SK-N-SH (cell line): Measurements from ENCODE around the gene ARFGAP1. TPM values are rescaled to one million over a fixed set of nuclear protein-coding genes. Genes with fewer than 3 reads are reported as not detected.

Experiments
- CTCF ChIA-PET: fragments of 300-600, 350-600 bp; formaldehyde crosslinking; extraction: SDS; loops from one replicate; lab custom pipeline; 2021; lab: Yijun Ruan, JAX
- POLR2A ChIA-PET: fragments of 350-600 bp; sonication (Branson Sonifier 250); formaldehyde crosslinking; extraction: SDS; loops from one replicate; lab custom pipeline; 2020; ENCODE audit warnings: antibody characterized with exemption, inconsistent platforms; lab: Yijun Ruan, JAX
- DNase-seq: peaks from one replicate; pipeline ENCODE4 v3.0.0; 2012
- H2AFZ ChIP-seq: fragments of 200-600 bp; sonication (generic); 2 replicates; pipeline ENCODE4 v1.8.1; 2016; ENCODE audit warnings: antibody characterized with exemption, mild to moderate bottlenecking, low read depth
- H3F3A ChIP-seq: fragments of 200-600 bp; sonication (generic); replicated peaks from 2 replicates; pipeline ENCODE3; 2016; ENCODE audit warnings: antibody characterized with exemption, mild to moderate bottlenecking; ENCODE audit not compliant: insufficient read depth
- H3K27ac ChIP-seq, 2 experiments: fragments of 200-500 bp in 1 of 2; fragments of 200-600 bp in 1 of 2; sonication (Bioruptor generic) in 1 of 2; sonication (generic), shearing (Covaris generic) in 1 of 2; 2 replicates each; pipeline versions ENCODE4 v1.5.1 to v1.6.1; 2014 to 2016; ENCODE audit warnings: low read depth in 2 of 2, inconsistent platforms in 1 of 2, low read length in 1 of 2, mild to moderate bottlenecking in 1 of 2, mixed read lengths in 1 of 2
- H3K27me3 ChIP-seq: fragments of 200-600 bp; sonication (generic), shearing (Covaris generic); 2 replicates; pipeline ENCODE4 v1.6.1; 2016; ENCODE audit warnings: mixed run types; ENCODE audit not compliant: insufficient read depth
- H3K36me3 ChIP-seq, 2 experiments: fragments of 200-500 bp in 1 of 2; fragments of 200-600 bp in 1 of 2; sonication (Bioruptor generic) in 1 of 2; sonication (generic) in 1 of 2; replicated peaks in 1 of 2; 2 replicates each; pipeline versions ENCODE3 to v1.5.1; 2014 to 2016; ENCODE audit warnings: low read length in 1 of 2, mild to moderate bottlenecking in 1 of 2; ENCODE audit not compliant: insufficient read depth in 2 of 2, control insufficient read depth in 1 of 2
- H3K4me1 ChIP-seq, 2 experiments: fragments of 200-500 bp in 1 of 2; fragments of 200-600 bp in 1 of 2; sonication (Bioruptor generic) in 1 of 2; sonication (generic), shearing (Covaris generic) in 1 of 2; 2 replicates each; pipeline versions ENCODE4 v1.5.1 to v1.6.1; 2014 to 2016; ENCODE audit warnings: low read depth in 1 of 2, low read length in 1 of 2, mixed run types in 1 of 2; ENCODE audit not compliant: insufficient read depth in 2 of 2, control insufficient read depth in 1 of 2
- H3K4me2 ChIP-seq: fragments of 200-600 bp; sonication (generic), shearing (Covaris generic); 2 replicates; pipeline ENCODE4 v1.6.1; 2017; ENCODE audit warnings: mixed run types
- H3K4me3 ChIP-seq, 2 experiments: fragments of 200-500 bp in 1 of 2; fragments of 200-600 bp in 1 of 2; sonication (Bioruptor generic) in 1 of 2; sonication (generic), shearing (Covaris generic) in 1 of 2; 2 replicates each; pipeline versions ENCODE4 v1.5.1 to v1.8.1; 2014 to 2016; ENCODE audit warnings: low read depth in 2 of 2, inconsistent platforms in 1 of 2, low read length in 1 of 2, mild to moderate bottlenecking in 1 of 2, mixed read lengths in 1 of 2, moderate library complexity in 1 of 2
- H3K79me2 ChIP-seq: fragments of 200-600 bp; sonication (generic); 2 replicates; pipeline ENCODE4 v1.8.1; 2017; ENCODE audit warnings: mild to moderate bottlenecking; ENCODE audit not compliant: insufficient read depth
- H3K9ac ChIP-seq: fragments of 200-600 bp; sonication (generic); 2 replicates; pipeline ENCODE4 v1.6.1; 2017; ENCODE audit warnings: mixed run types
- H3K9me2 ChIP-seq: fragments of 200-600 bp; sonication (generic); 2 replicates; pipeline ENCODE4 v1.6.1; 2017; ENCODE audit warnings: mixed run types
- H3K9me3 ChIP-seq: fragments of 200-600 bp; sonication (generic); 2 replicates; pipeline ENCODE4 v1.6.1; 2017; ENCODE audit warnings: mixed run types, mild to moderate bottlenecking, moderate library complexity
- H4K20me1 ChIP-seq: fragments of 200-600 bp; sonication (generic); 2 replicates; pipeline ENCODE4 v1.6.1; 2017; ENCODE audit warnings: mild to moderate bottlenecking, mixed run types; ENCODE audit not compliant: insufficient read depth
- CHD2 ChIP-seq: fragments of 150-350 bp; IDR thresholded peaks from 2 replicates; pipeline ENCODE4 v1.6.1; 2018; ENCODE audit warnings: low read length; ENCODE audit not compliant: partially characterized antibody
- ELF1 ChIP-seq: IDR thresholded peaks from 2 replicates; pipeline ENCODE4 v1.4.0; 2012
- EP300 ChIP-seq, 2 experiments: IDR thresholded peaks; 2 replicates each; pipeline versions ENCODE4 v1.4.0 to v1.6.1; 2012; ENCODE audit warnings: borderline replicate concordance in 1 of 2, low read depth in 1 of 2, low read length in 1 of 2
- FOSL2 ChIP-seq: IDR thresholded peaks from 2 replicates; pipeline ENCODE4 v1.4.0; 2012; ENCODE audit warnings: low read depth, mild to moderate bottlenecking, moderate library complexity, borderline replicate concordance
- FOXJ3 ChIP-seq: sonication (generic); formaldehyde crosslinking; IDR thresholded peaks from 2 replicates; pipeline ENCODE4 v1.5.1; 2020; ENCODE audit warnings: mild to moderate bottlenecking, missing genetic modification reagents
- FOXM1 ChIP-seq: IDR thresholded peaks from 2 replicates; pipeline ENCODE4 v1.4.0; 2012; ENCODE audit warnings: low read depth, mild to moderate bottlenecking
- GABPA ChIP-seq: IDR thresholded peaks from 2 replicates; pipeline ENCODE4 v1.4.0; 2012; ENCODE audit warnings: low read depth, mild to moderate bottlenecking
- JUND ChIP-seq: IDR thresholded peaks from 2 replicates; pipeline ENCODE4 v1.4.0; 2012
- MXI1 ChIP-seq: IDR thresholded peaks from 2 replicates; pipeline ENCODE4 v1.6.1; 2012; ENCODE audit warnings: mild to moderate bottlenecking, low read depth, low read length, improper control_type of control experiment
- NFIC ChIP-seq: IDR thresholded peaks from 2 replicates; pipeline ENCODE4 v1.4.0; 2012; ENCODE audit warnings: borderline replicate concordance
- NRF1 ChIP-seq: IDR thresholded peaks from 2 replicates; pipeline ENCODE4 v1.6.1; 2012; ENCODE audit warnings: low read depth, mild to moderate bottlenecking, low read length
- RAD21 ChIP-seq: IDR thresholded peaks from 2 replicates; pipeline ENCODE4 v1.6.1; 2012; ENCODE audit warnings: mild to moderate bottlenecking, low read length
- RXRA ChIP-seq: IDR thresholded peaks from 2 replicates; pipeline ENCODE4 v1.4.0; 2012; ENCODE audit warnings: low read depth, mild to moderate bottlenecking, borderline replicate concordance
- SIN3A ChIP-seq: IDR thresholded peaks from 2 replicates; pipeline ENCODE4 v1.6.1; 2012; ENCODE audit warnings: low read depth, mild to moderate bottlenecking, low read length, moderate library complexity, borderline replicate concordance
- TAF1 ChIP-seq: IDR thresholded peaks from 2 replicates; pipeline ENCODE4 v1.6.1; 2012; ENCODE audit warnings: low read depth, mild to moderate bottlenecking, low read length, moderate library complexity, borderline replicate concordance
- TEAD4 ChIP-seq: IDR thresholded peaks from 2 replicates; pipeline ENCODE4 v1.4.0; 2012; ENCODE audit warnings: mild to moderate bottlenecking, borderline replicate concordance; ENCODE audit not compliant: insufficient read depth
- YY1 ChIP-seq: IDR thresholded peaks from 2 replicates; pipeline ENCODE4 v1.4.0; 2012; ENCODE audit warnings: low read depth, mild to moderate bottlenecking
- WGBS: methylation state at CpG from one replicate; pipeline ENCODE4 v1.1.6; 2017; ENCODE audit warnings: low lambda C conversion rate; 5-methylcytosine and 5-hydroxymethylcytosine counted together
- polyA plus RNA-seq, 3 experiments: library from polyadenylated mRNA; depleted of rRNA; stranded (reverse); fragments of >200 nt; gene quantifications; 2 replicates each; pipeline ENCODE4 v1.2.3, GENCODE V29; 2012
- TF ChIP-seq, protein P1 (sequence below): fragments of 150-350 bp; IDR thresholded peaks from 2 replicates; pipeline ENCODE4 v1.6.1; 2016; ENCODE audit warnings: mild to moderate bottlenecking, low read depth, low read length
- TF ChIP-seq, protein P2 (sequence below): fragments of 200-600 bp; sonication (generic); IDR thresholded peaks from 2 replicates; pipeline ENCODE4 v1.6.1; 2017; ENCODE audit warnings: antibody characterized with exemption, mild to moderate bottlenecking, moderate library complexity
- TF ChIP-seq, protein P3 (sequence below): IDR thresholded peaks from 2 replicates; pipeline ENCODE4 v1.4.0; 2012; ENCODE audit warnings: low read depth, borderline replicate concordance
- TF ChIP-seq, protein P4 (sequence below): IDR thresholded peaks from 2 replicates; pipeline ENCODE4; 2012
- TF ChIP-seq, protein P5 (sequence below): IDR thresholded peaks from 2 replicates; pipeline ENCODE4 v1.4.0; 2012; ENCODE audit warnings: low read depth, borderline replicate concordance

The ARFGAP1 gene
- polyA plus RNA-seq, 1 of the 3 experiments (the other 2 are of a cell fraction), result 72.7 TPM

DNA sequence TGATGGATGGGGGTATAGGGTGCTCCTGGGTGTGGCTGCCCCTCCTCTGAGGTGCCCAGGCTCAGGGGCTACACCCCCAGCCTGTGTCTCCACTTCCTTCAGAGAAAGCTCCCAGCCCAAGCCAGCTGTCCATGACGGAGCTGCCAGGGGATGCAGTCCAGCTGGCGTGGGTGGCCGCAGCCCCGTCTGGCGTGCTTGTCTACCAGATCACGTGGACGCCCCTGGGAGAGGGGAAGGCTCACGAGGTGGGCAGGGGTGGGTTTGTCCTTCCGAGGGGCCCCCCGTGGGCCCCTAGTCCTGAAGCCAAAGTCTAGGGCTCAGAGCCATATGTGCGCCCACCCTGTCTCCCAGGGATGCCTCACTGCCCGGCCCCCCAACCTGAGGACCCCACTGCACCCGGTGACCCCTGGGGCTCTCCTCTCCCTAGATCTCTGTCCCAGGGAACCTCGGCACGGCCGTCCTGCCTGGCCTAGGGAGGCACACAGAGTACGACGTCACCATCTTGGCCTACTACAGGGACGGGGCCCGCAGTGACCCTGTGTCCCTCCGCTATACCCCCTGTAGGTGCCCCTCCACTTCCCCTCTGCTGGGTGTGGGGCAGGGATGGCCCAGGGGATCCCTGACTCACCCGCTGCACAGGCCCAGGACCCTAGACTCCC, 40.2 kb downstream of the ARFGAP1 start (continued):
- TF ChIP-seq, protein P1, sequence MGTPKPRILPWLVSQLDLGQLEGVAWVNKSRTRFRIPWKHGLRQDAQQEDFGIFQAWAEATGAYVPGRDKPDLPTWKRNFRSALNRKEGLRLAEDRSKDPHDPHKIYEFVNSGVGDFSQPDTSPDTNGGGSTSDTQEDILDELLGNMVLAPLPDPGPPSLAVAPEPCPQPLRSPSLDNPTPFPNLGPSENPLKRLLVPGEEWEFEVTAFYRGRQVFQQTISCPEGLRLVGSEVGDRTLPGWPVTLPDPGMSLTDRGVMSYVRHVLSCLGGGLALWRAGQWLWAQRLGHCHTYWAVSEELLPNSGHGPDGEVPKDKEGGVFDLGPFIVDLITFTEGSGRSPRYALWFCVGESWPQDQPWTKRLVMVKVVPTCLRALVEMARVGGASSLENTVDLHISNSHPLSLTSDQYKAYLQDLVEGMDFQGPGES, result no peak
- no peak for TF ChIP-seq FOSL2
- no peak for TF ChIP-seq CHD2

DNA sequence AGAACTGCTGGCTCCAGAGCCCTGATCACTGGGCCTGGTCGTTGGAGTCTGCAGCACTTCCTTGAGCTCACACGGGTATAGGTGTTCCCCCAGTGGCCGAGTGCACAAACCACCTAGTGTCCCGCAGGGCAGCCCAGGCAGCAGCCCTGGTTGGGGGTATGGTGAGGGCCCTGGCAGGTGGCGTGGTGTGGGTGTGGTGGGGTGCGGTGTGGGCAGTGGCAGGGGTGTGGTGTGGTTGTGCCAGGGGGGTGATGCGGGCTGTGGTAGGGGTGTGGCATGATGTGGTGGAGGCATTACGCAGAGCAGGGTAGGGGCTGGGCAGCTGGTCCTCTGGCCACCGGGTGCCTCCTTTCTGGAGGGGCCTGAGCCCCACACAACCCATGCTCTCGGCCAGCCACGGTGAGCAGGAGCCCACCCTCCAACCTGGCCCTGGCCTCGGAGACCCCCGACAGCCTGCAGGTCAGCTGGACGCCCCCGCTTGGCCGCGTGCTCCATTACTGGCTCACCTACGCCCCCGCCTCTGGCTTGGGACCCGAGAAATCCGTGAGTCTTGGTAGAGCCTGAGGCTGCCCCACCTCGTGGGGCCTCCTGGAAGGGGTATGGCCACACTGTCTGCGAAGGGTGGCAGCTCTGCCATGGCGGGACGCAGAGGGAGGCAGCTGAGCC, 40.9 kb downstream of the ARFGAP1 start:
- no peak overlapping the region for H3K9ac ChIP-seq
- TF ChIP-seq GABPA, result no peak
- TF ChIP-seq, protein P2, sequence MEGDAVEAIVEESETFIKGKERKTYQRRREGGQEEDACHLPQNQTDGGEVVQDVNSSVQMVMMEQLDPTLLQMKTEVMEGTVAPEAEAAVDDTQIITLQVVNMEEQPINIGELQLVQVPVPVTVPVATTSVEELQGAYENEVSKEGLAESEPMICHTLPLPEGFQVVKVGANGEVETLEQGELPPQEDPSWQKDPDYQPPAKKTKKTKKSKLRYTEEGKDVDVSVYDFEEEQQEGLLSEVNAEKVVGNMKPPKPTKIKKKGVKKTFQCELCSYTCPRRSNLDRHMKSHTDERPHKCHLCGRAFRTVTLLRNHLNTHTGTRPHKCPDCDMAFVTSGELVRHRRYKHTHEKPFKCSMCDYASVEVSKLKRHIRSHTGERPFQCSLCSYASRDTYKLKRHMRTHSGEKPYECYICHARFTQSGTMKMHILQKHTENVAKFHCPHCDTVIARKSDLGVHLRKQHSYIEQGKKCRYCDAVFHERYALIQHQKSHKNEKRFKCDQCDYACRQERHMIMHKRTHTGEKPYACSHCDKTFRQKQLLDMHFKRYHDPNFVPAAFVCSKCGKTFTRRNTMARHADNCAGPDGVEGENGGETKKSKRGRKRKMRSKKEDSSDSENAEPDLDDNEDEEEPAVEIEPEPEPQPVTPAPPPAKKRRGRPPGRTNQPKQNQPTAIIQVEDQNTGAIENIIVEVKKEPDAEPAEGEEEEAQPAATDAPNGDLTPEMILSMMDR, result no peak
- TF ChIP-seq EP300 (IDR thresholded peaks at IDR 0.05; ENCODE audit: borderline replicate concordance in 1 of 2, low read depth in 1 of 2, low read length in 1 of 2), result no peak
- TF ChIP-seq TAF1, result no peak
- TF ChIP-seq NFIC, result no peak
- no peak for TF ChIP-seq CHD2
- TF ChIP-seq RXRA, result no peak
- TF ChIP-seq, protein P3, sequence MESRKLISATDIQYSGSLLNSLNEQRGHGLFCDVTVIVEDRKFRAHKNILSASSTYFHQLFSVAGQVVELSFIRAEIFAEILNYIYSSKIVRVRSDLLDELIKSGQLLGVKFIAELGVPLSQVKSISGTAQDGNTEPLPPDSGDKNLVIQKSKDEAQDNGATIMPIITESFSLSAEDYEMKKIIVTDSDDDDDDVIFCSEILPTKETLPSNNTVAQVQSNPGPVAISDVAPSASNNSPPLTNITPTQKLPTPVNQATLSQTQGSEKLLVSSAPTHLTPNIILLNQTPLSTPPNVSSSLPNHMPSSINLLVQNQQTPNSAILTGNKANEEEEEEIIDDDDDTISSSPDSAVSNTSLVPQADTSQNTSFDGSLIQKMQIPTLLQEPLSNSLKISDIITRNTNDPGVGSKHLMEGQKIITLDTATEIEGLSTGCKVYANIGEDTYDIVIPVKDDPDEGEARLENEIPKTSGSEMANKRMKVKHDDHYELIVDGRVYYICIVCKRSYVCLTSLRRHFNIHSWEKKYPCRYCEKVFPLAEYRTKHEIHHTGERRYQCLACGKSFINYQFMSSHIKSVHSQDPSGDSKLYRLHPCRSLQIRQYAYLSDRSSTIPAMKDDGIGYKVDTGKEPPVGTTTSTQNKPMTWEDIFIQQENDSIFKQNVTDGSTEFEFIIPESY, result no peak
- TF ChIP-seq NRF1, result no peak
- TF ChIP-seq RAD21, result no peak
- no peak for TF ChIP-seq YY1
- TF ChIP-seq TEAD4, result no peak
- TF ChIP-seq, protein P4, sequence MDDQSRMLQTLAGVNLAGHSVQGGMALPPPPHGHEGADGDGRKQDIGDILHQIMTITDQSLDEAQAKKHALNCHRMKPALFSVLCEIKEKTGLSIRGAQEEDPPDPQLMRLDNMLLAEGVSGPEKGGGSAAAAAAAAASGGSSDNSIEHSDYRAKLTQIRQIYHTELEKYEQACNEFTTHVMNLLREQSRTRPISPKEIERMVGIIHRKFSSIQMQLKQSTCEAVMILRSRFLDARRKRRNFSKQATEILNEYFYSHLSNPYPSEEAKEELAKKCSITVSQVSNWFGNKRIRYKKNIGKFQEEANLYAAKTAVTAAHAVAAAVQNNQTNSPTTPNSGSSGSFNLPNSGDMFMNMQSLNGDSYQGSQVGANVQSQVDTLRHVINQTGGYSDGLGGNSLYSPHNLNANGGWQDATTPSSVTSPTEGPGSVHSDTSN, result no peak
- TF ChIP-seq JUND, result no peak
- no peak for TF ChIP-seq MXI1
- no peak for TF ChIP-seq ELF1
- TF ChIP-seq FOXJ3 (CRISPR knock-in tag), result no peak
- TF ChIP-seq FOXM1, result no peak
- TF ChIP-seq SIN3A, result no peak
- TF ChIP-seq, protein P5, sequence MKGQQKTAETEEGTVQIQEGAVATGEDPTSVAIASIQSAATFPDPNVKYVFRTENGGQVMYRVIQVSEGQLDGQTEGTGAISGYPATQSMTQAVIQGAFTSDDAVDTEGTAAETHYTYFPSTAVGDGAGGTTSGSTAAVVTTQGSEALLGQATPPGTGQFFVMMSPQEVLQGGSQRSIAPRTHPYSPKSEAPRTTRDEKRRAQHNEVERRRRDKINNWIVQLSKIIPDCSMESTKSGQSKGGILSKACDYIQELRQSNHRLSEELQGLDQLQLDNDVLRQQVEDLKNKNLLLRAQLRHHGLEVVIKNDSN, result no peak
- WGBS, result 65% methylated on average over 12 of the region's 25 CpGs
- H2AFZ ChIP-seq, result no peak overlapping the region
- no peak overlapping the region for H3K4me3 ChIP-seq
- POLR2A ChIA-PET, result no interaction called here
- DNase-seq, result no peak
- H3K79me2 ChIP-seq, result no peaks in the 10 kb centered on the region
- no peak overlapping the region for H3K27ac ChIP-seq
- no peaks in the 10 kb centered on the region for H3K9me2 ChIP-seq
- no peaks in the 10 kb centered on the region for H3K9me3 ChIP-seq
- H3K4me2 ChIP-seq, result no peak overlapping the region
- H4K20me1 ChIP-seq, result no peaks in the 10 kb centered on the region
- CTCF ChIA-PET, result interaction anchor here (10.4 kb wide), 1 partner anchor 68 kb away, joined by 460 read pairs; no protein-coding TSS in a partner anchor
- H3K36me3 ChIP-seq, result no peaks in the 10 kb centered on the region
- no peaks in the 10 kb centered on the region for H3K27me3 ChIP-seq
- peaks cover 0 to 5% of the 10 kb centered on the region in 2 experiments; a peak in 1 of 4 replicates for H3K4me1 ChIP-seq
- H3F3A ChIP-seq, result no peaks in the 10 kb centered on the region
